Muscle of back (tissue), 13 donors: ENCODE measurements around the gene ZFYVE21. TPM values are rescaled to one million over a fixed set of nuclear protein-coding genes. Genes with fewer than 3 reads are reported as not detected.

Experiments
- DNase-seq, 3 donors: peaks; one replicate each; pipeline versions ENCODE4 v3.0.0 to v3.0.0-alpha.2; 2013
- long read RNA-seq, 9 donors: transcript quantifications; one replicate each; lab custom pipeline, GENCODE V29; 2026
- polyA plus RNA-seq, 10 donors: library from polyadenylated mRNA; unstranded; fragments of 120-200 nt; gene quantifications; one replicate each; pipeline ENCODE4 v1.2.1, GENCODE V29; 2013; ENCODE audit not compliant: insufficient read length in 10 of 10

The ZFYVE21 gene
- 10 to 100 TPM; 33.1 to 45.5 (median 40.5) TPM for polyA plus RNA-seq
- long read RNA-seq, donor 1, transcript ZFYVE21-201 (8 exons, 1,521 nt) = minor isoform, 6 of 19 reads
- long read RNA-seq, donor 1, transcript ZFYVE21-202 (7 exons, 1,383 nt) = major isoform, 11 of 19 reads
- long read RNA-seq, donor 1, partial matches to known transcripts = 0 of 19 reads
- long read RNA-seq, donor 1, other reads (novel, unspliced or antisense) = 0 of 19 reads
- long read RNA-seq, donor 2, transcript ZFYVE21-201 (8 exons, 1,521 nt) = minor isoform, 7 of 19 reads
- long read RNA-seq, donor 2, transcript ZFYVE21-202 (7 exons, 1,383 nt) = major isoform, 12 of 19 reads
- long read RNA-seq, donor 2, partial matches to known transcripts = 0 of 19 reads
- long read RNA-seq, donor 2, other reads (novel, unspliced or antisense) = 0 of 19 reads
- long read RNA-seq, donor 3 = 0 reads
- long read RNA-seq, donor 4, full-length matches to known transcripts = 16 of 16 reads
- long read RNA-seq, donor 4, partial matches to known transcripts = 0 of 16 reads
- long read RNA-seq, donor 4, other reads (novel, unspliced or antisense) = 0 of 16 reads
- long read RNA-seq, donor 5, full-length matches to known transcripts = 29 of 45 reads
- long read RNA-seq, donor 5, partial matches to known transcripts = 16 of 45 reads
- long read RNA-seq, donor 5, other reads (novel, unspliced or antisense) = 0 of 45 reads
- long read RNA-seq, donor 6, transcript ZFYVE21-201 (8 exons, 1,521 nt) = minor isoform, 6 of 26 reads
- long read RNA-seq, donor 6, transcript ZFYVE21-202 (7 exons, 1,383 nt) = major isoform, 11 of 26 reads
- long read RNA-seq, donor 6, partial matches to known transcripts = 7 of 26 reads
- long read RNA-seq, donor 6, other reads (novel, unspliced or antisense) = 0 of 26 reads
- long read RNA-seq, donor 7, transcript ZFYVE21-202 (7 exons, 1,383 nt) = major isoform, 9 of 26 reads
- long read RNA-seq, donor 7, partial matches to known transcripts = 12 of 26 reads
- long read RNA-seq, donor 7, other reads (novel, unspliced or antisense) = 0 of 26 reads
- long read RNA-seq, donor 8, transcript ZFYVE21-202 (7 exons, 1,383 nt) = major isoform, 16 of 20 reads
- long read RNA-seq, donor 8, partial matches to known transcripts = 0 of 20 reads
- long read RNA-seq, donor 8, other reads (novel, unspliced or antisense) = 0 of 20 reads
- long read RNA-seq, donor 9, partial matches to known transcripts = 0 of 3 reads
- long read RNA-seq, donor 9, other reads (novel, unspliced or antisense) = 0 of 3 reads

- peak; percentile 99 to 100 (median 100) for DNase-seq
These were observed at the start of gene ZFYVE21, which contains the start of gene XRCC3 for GRCh38 chr14:103715052-103716000. ZFYVE21 (plus strand) TSS chr14:103715810; CDS start chr14:103715842, 32 bp downstream. XRCC3 (minus strand) TSS chr14:103715451; CDS start chr14:103711087, 4,364 bp downstream.

GRCh38 chr14:103667671-103668070 is 47.9 kb upstream of the ZFYVE21 start:
- DNase-seq = no peak

- DNase-seq = no peak
These were observed 47.5 kb upstream of the ZFYVE21 start for GRCh38 chr14:103668117-103668516.

- DNase-seq = no peak
These were observed 46.2 kb upstream of the ZFYVE21 start for GRCh38 chr14:103669370-103669769.

GRCh38 chr14:103671911-103672310 is 43.7 kb upstream of the ZFYVE21 start:
- no peak for DNase-seq

DNA sequence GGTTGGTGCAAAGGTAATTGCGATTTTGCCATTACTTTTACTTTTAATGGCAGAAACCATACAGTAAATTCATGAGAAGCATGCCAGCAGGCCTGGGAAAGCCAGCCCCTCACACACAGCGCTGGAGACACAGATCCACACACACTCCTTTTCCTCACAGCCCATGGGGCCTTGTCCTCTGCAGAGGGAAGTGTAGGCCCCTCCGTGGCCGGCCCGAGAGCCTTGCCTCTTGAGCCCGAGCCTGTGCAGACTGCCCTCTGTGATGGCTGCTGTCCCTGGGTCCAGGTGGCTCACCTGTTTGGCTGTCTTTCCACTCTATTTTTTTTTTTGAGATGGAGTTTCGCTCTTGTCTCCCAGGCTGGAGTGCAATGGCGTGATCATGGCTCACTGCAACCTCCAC is 39.7 kb upstream of the ZFYVE21 start:
- DNase-seq = no peak

GRCh38 chr14:103676881-103677675 is 38.5 kb upstream of the ZFYVE21 start:
- no peak for DNase-seq

GRCh38 chr14:103679351-103679750 is 36.3 kb upstream of the ZFYVE21 start:
- DNase-seq = peak in 1 of 3 donors; percentile 46

DNA sequence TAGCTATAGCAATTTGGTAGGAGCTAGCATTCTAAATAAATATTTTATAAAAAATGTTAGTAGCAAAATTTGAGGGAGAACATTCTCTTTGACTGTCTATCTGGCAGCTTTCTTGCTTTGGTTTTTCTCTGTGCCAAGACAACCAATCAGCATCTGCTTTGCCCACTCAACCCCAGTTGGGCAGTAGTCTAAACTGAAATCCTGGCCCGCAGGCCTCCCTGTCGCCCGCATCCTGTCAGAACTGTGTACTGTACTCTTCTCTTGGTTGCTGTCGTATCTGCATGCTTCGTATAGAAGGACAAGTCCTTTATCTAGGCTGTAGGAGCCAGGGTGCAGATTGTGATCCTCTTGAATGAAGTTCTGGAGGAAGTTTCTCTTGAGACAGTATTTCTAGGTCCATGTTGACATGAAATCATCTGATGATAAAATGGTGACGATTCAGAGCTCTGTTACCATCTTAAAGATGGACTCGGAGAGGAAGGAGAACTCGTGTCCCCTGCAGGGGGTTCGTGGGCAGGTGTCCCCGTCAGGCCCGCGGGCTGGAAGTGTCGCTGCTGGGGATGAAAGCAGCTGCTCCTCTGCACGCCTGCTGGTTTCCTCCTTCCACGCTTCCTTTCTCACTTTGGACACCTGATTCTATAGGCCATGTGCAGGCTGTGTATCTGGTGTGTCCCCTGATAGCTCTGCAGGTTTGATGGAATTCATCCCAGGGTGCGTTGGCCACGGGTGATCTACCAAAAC is 34.9 kb upstream of the ZFYVE21 start:
- DNase-seq = no peak

DNA sequence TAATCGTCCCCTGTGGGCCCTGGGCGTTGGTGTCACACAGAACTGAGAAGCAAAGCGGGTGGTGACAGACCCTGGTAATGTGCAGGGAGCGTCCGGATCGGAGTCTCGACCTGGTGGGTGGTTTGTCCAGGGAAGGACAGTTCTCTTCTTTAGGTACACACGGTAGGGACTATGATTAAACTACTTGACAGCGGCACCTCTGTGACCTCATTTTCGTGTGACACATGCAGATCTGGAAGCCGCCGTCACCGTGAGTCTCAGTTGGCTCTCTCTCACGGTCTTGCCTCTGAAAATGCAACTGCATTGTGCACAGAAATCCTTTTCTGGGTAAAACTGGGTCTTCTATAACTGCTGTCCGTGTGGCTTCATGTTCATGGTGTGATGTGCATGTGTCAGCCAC is 32.5 kb upstream of the ZFYVE21 start:
- DNase-seq = no peak

DNA sequence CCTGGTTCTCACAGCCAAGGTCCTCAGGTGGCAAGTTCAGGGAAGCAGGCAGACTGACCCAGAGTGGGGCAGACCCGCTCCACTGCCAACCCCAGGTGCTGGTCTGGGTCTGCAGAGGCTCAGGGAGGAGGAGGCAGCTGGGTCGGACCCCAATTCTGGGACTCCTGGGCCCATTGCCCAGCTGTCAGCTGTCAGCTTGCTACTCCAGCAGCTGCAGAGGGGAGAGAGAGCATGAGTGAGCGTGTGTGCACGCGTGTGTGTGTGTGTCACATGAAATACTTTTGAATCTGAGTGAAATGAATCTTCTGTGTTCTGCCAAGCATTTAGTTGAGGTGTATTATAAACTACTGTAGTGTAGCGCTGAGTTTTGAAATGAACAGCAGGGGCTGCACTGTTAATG is 31.1 kb upstream of the ZFYVE21 start:
- peak in 2 of 3 donors; percentile 43 to 81 for DNase-seq

GRCh38 chr14:103684871-103685270 is 30.7 kb upstream of the ZFYVE21 start:
- DNase-seq = no peak

DNA sequence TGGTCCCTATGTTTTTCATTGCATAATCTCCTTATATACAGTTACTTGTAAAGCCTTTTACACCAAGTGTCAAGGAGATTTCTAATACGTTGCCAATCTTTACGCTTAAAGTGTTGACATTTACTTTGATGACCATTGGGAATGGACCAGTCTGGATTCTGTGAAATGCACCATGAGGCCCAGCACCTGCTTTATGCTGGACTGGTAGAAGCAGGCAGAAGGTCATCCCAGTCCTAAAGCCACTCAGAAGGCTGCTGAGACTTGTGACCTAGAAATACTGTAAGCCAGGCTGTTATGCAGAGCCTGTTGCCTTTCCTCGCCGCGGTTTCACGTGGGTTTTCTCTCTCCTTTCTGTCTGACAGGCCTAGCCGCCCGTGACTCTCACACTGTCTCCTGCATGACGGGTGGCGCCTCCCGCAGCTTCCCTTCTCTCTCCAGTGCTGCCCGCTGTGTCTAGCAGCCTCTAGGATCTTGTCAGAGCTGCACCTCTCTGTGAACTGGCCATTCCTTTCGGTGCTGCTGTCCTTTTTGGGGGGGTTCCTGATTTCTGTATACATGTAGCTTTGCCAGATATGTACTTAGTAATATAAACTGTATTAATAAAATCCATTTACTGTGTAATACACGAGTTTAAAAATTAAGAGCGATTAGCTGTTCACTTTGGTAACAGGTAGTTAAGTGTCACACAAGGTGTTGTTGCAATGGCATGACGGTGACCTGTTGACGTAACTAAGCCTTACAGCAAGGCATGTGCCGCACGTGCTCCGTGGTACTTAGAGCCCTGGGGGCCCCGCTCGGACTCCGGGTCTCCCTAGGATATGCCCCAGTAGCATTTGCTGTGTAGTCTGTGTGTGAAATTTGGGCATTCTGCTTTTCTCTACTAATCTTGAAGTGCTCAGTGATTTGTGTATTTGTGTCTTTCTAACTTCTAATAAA is 30.1 kb upstream of the ZFYVE21 start:
- no peak for DNase-seq

GRCh38 chr14:103686831-103687485 is 28.7 kb upstream of the ZFYVE21 start:
- no peak for DNase-seq

DNA sequence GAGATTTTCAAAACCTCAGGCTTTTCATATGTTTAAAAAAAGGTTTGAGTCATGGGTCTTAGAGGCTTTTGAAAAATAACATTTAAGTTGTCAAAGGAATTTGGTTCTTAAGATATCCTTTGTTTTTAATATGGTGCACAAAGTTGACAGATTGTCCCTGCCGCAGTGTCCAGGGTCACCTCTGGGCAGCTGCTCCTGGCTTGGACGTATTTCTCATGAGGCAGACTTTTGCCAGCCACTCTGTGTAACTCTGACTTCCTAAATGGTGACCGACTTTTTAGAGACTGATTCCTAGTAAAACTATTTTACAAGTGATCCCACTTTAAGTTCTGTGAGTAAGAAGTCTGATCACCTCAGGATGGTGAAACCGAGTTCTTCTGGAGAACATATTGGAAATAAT is 27.9 kb upstream of the ZFYVE21 start:
- DNase-seq = no peak

DNA sequence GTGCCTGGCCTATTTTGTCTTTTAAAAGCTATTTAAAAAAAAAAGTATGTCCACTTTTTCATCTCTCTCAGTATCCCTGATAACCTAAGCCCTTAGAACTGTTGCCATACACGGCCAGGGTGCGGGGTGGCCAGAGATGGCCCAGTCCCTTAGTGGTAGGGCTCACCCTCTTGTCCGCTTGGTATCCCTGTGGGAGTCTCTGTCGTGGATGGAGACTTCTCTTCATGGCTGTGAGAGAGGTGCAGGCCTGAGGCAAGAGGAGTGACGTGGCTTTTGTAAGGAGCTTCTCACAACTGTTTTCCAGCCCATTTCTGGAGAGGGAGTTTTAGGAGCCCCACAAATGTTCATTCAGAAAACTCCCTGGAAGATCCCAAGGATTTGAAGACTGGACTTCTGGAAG is 27.2 kb upstream of the ZFYVE21 start:
- DNase-seq = no peak
